ENCODE results near the gene PNRC2.
"Not testable (repeated sequence)": the region's sequence is repeated elsewhere in the genome, so short reads cannot be mapped to it uniquely, and the experiment has no call there.

PNRC2 gene

GRCh38 chr1:24004132-24004531 lies 44.5 kb downstream of the PNRC2 start:
- Mint-ChIP-seq H3K27me3 (ENCODE audit: low read depth, poor library complexity) (peaks cover 4% of the 10 kb centered on the region), H3K36me3 (ENCODE audit: low read depth) (no peaks in the 10 kb centered on the region), H3K4me1 (peaks cover 55% of the 10 kb centered on the region), H3K27ac (no peak overlapping the region), H3K4me3 (no peak overlapping the region), H3K9me3 (peaks cover 4% of the 10 kb centered on the region)
- no peak for TF ChIP-seq CTCF (IDR thresholded peaks at IDR 0.05)
- DNase-seq, result no peak

- peaks cover 4% of the 10 kb centered on the region for H3K9me3 Mint-ChIP-seq
- H3K4me1 Mint-ChIP-seq, result peaks cover 64% of the 10 kb centered on the region
- peaks cover 4% of the 10 kb centered on the region for H3K27me3 Mint-ChIP-seq (ENCODE audit: low read depth, poor library complexity)
- no peak overlapping the region for H3K27ac Mint-ChIP-seq
- DNase-seq, result no peak
- TF ChIP-seq CTCF (IDR thresholded peaks at IDR 0.05), result no peak
- no peak overlapping the region for H3K4me3 Mint-ChIP-seq
- no peaks in the 10 kb centered on the region for H3K36me3 Mint-ChIP-seq (ENCODE audit: low read depth)
These were observed 45.5 kb downstream of the PNRC2 start for GRCh38 chr1:24005163-24005562.

- Mint-ChIP-seq H3K4me1 (peaks cover 72% of the 10 kb centered on the region), H3K9me3 (peaks cover 4% of the 10 kb centered on the region), H3K36me3 (ENCODE audit: low read depth) (no peaks in the 10 kb centered on the region), H3K27me3 (ENCODE audit: low read depth, poor library complexity) (peaks cover 3% of the 10 kb centered on the region), H3K27ac (no peak overlapping the region), H3K4me3 (no peak overlapping the region)
- no peak for DNase-seq
- no peak for TF ChIP-seq CTCF (IDR thresholded peaks at IDR 0.05)
These were observed 47.5 kb downstream of the PNRC2 start for GRCh38 chr1:24007079-24007478.

- Mint-ChIP-seq H3K4me1 (peaks cover 63% of the 10 kb centered on the region), H3K4me3 (peak overlapping the region; percentile 31), H3K27ac (peak overlapping the region; percentile 90)
- not testable (repeated sequence) for H3K36me3 Mint-ChIP-seq (ENCODE audit: low read depth); H3K27me3 Mint-ChIP-seq (ENCODE audit: low read depth, poor library complexity); DNase-seq; H3K9me3 Mint-ChIP-seq
These were observed 49.1 kb downstream of the PNRC2 start for GRCh38 chr1:24008574-24009184.

GRCh38 chr1:24009406-24009805 lies 49.8 kb downstream of the PNRC2 start:
- Mint-ChIP-seq H3K27me3 (ENCODE audit: low read depth, poor library complexity) (peaks cover 3% of the 10 kb centered on the region), H3K27ac (peak overlapping the region; percentile 90), H3K4me1 (peaks cover 66% of the 10 kb centered on the region), H3K9me3 (peaks cover 4% of the 10 kb centered on the region), H3K4me3 (peak overlapping the region; percentile 19), H3K36me3 (ENCODE audit: low read depth) (no peaks in the 10 kb centered on the region)
- DNase-seq, result no peak
- TF ChIP-seq CTCF (IDR thresholded peaks at IDR 0.05), result no peak

GRCh38 chr1:24010650-24011049 lies 51.0 kb downstream of the PNRC2 start:
- no peak for DNase-seq
- peaks cover 78% of the 10 kb centered on the region for H3K4me1 Mint-ChIP-seq

GRCh38 chr1:24012878-24013277 lies 53.2 kb downstream of the PNRC2 start:
- not testable (repeated sequence) for H3K9me3 Mint-ChIP-seq; DNase-seq; H3K36me3 Mint-ChIP-seq (ENCODE audit: low read depth); H3K4me3 Mint-ChIP-seq; H3K27me3 Mint-ChIP-seq (ENCODE audit: low read depth, poor library complexity); H3K27ac Mint-ChIP-seq
- peaks cover 79% of the 10 kb centered on the region for H3K4me1 Mint-ChIP-seq

More at GRCh38 chr1:24010650-24011049, 51.0 kb downstream of the PNRC2 start:
- no peak for TF ChIP-seq CTCF (IDR thresholded peaks at IDR 0.05)
- H3K9me3 Mint-ChIP-seq, result peaks cover 4% of the 10 kb centered on the region
- H3K36me3 Mint-ChIP-seq (ENCODE audit: low read depth), result no peaks in the 10 kb centered on the region
- no peak overlapping the region for H3K4me3 Mint-ChIP-seq
- H3K27me3 Mint-ChIP-seq (ENCODE audit: low read depth, poor library complexity), result peaks cover 3% of the 10 kb centered on the region
- H3K27ac Mint-ChIP-seq, result no peak overlapping the region
